ENCODE data around the gene OR12D2.
A peak's percentile ranks its signal among the peaks of the same experiment; 100 is the strongest.
"Not testable (repeated sequence)": the region's sequence is repeated elsewhere in the genome, so short reads cannot be mapped to it uniquely, and the experiment has no call there.

Gene OR12D2

GRCh38 chr6:29395331-29395730 is at the start of gene OR12D2:
TSS of gene OR12D2 (plus strand) at chr6:29395631. CDS start at chr6:29396700, 1,069 bp downstream.
- DNase-seq (ENCODE audit: low read depth) = no peak

DNA sequence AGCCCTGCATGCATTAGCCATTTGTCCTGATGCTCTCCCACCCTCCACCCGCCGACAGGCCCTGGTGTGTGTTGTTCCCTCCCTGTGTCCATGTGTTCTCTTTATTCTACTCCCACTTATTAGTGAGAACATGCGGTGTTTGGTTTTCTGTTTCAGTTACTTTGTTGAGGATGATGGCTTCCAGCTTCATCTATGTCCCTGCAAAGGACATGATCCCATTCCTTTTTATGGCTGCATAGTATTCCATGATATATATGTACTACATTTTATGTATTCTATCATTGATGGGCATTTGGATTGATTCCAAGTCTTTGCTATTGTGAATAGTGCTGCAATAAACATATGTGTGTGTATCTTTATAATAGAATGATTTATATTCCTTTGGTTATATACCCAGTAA is 46.1 kb upstream of the OR12D2 start:
- DNase-seq (ENCODE audit: low read depth) = not testable (repeated sequence)

DNA sequence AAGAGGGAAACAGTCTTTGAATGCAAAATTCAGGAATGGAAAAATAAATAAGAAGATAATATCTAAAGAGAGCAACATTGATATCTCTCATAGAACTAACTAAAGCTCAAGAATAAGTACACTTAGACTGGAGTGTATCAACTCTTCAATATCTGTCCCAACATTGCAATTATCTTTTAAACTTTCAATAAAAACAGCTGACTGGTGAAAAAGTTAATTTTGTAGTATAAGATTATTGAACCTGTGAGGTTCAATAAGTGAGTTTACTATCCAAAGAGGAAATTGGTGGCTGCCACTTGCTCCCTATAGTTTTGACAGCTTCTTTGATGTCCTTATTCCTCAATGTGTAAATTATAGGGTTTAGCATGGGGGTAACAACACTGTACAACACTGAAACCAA is 40.5 kb upstream of the OR12D2 start:
- DNase-seq (ENCODE audit: low read depth) = no peak

DNA sequence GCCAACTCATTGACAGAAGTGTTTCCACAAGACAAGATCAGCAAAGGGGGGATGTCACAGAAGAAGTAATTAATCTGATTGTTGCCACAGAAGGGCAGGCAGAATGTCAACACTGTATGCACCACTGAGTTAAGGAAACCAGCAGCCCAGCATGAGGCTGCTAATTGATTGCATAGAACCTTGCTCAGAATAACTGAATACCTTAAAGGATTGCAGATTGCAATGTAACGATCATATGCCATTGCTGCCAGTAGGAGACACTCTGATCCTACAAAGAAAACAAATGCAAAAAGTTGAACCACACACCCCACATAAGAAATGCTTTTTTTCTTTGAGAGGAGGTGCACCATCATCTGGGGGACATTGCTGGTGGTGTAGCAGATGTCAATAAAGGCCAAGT is 39.8 kb upstream of the OR12D2 start:
- no peak for DNase-seq (ENCODE audit: low read depth)

GRCh38 chr6:29368765-29369164 is 26.7 kb upstream of the OR12D2 start, which contains the start of gene OR5V1:
TSS of gene OR5V1 (minus strand) at chr6:29368865. CDS start at chr6:29356195, 12,670 bp downstream.
- no peak for DNase-seq (ENCODE audit: low read depth)

DNA sequence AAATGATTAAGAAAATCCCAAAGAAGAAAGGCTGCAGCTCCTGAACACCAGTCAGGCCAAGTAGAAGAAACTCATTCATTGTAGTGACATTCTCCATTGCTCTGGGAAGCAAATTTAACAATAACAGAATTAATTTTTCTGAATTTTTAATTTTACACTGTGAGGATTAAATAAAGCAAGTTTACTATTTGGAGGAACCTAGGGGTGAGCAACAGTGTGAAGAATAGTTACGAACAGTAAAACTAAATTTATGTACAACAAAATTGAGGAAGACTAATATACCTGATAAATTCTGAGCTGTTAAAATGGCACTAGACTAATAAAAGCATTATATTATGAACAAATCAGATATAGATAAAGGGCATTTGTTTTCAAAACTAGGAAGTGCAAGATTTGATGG is 20.2 kb upstream of the OR12D2 start, which contains the start of gene OR12D3:
Gene OR12D3, minus strand, starts transcription at position 101 of the 400 bp plus-strand sequence. Its CDS starts 4 bp downstream, at position 97.
- DNase-seq (ENCODE audit: low read depth) = no peak

DNA sequence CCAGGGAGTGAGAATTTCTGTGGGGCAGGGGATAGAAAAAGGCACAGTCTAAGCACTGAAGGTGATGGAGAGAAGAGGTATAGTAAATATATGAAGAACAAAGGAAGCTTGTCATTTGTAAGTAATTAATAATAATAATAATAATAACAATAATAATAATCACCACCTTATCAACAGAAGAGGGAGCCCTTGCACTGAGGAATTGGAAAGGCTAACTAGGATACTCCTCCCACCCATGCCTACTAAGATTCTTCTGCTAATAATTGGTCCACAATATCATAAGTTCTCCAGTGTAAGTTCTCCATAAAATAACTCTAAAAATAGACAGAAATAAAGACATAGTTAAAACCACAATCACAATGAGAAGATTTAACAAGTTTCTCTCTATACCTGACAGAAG is 19.4 kb upstream of the OR12D2 start:
- DNase-seq (ENCODE audit: low read depth) = peak; percentile 59

GRCh38 chr6:29388533-29388932 is 6.9 kb upstream of the OR12D2 start:
- no peak for DNase-seq (ENCODE audit: low read depth)

DNA sequence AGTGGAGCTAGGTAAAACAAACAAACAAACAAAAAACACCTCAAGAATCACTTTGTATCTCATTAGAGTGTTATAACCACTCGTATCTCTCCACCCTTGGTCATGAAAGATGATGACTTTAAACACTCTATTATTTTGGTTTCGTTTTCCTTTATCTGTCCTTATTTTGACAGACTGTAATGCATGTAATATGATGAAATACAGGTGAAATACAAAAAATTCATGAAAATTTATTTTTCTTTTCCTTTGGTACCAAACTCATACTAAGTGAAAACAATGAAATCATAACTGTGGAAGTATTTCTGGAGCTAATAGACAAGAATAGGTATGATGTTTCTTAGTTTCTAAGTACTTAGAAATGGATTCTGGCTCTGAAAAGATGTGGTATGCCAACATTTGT is 4.1 kb downstream of the OR12D2 start:
- DNase-seq (ENCODE audit: low read depth) = no peak

GRCh38 chr6:29403801-29404200 is 8.4 kb downstream of the OR12D2 start:
- DNase-seq (ENCODE audit: low read depth) = no peak

- DNase-seq (ENCODE audit: low read depth) = peak; percentile 25
Measured at GRCh38 chr6:29414588-29414987, 19.2 kb downstream of the OR12D2 start, which contains the start of gene OR12D1. TSS of gene OR12D1 (plus strand) at chr6:29414928.

DNA sequence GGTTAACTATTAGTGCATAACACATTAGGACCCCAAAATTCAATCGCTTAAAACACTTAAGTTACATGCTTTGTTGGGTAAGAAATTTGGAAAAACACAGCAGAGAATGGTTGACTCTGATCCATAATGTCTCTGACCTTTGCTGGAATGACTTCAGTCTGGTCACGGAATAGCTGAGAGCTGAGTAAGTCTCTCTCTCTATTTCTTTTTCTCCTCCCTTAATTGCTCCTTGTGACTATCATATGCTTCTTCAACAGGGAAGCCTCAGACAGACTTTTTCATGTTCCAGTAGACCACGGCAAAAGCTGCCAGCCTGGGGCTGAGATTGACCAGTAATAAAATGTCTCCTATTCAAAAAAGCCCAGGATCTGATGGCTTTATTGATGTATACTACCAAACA is 24.1 kb downstream of the OR12D2 start:
- DNase-seq (ENCODE audit: low read depth) = peak; percentile 47

DNA sequence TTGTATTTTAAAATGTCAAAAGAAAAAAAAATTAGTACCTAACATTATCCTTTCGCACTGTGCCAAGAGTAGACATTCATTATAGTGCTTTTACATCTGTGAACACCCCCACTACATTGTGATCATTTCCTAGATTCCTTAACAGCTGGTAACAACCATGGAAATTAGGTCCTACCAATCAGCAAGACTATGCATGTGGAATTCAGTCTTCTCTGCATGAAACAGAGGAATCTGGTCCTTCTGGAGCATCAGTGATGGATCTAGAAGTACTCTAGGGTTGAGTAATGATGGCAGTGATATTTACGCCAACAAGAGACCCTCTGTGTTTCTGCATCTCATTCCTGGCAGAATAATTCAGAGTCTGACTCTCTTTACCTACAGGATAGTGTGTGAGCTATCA is 28.7 kb downstream of the OR12D2 start:
- DNase-seq (ENCODE audit: low read depth) = no peak

DNA sequence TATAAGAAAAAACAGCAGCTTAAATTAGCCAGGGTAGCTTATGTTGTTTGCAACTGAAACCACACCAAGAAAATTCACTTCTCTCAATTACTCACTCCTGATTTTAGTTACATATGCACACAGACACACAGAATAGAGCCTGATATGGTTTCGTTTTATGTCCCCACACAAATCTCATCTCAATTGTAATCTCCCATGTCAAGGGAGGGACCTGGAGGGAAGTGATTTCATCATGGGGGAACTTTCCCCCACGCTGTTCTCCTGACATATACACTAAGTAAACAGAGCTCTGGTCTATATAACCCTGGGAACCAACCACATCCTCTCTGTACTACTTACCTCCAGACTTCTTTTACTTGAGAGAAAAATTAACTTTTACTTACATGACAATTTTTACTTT is 29.1 kb downstream of the OR12D2 start:
- peak; percentile 9 for DNase-seq (ENCODE audit: low read depth)

- DNase-seq (ENCODE audit: low read depth) = no peak
Measured at GRCh38 chr6:29425075-29425474, 29.6 kb downstream of the OR12D2 start.

GRCh38 chr6:29426654-29427053 is 31.2 kb downstream of the OR12D2 start:
- DNase-seq (ENCODE audit: low read depth) = peak; percentile 50

DNA sequence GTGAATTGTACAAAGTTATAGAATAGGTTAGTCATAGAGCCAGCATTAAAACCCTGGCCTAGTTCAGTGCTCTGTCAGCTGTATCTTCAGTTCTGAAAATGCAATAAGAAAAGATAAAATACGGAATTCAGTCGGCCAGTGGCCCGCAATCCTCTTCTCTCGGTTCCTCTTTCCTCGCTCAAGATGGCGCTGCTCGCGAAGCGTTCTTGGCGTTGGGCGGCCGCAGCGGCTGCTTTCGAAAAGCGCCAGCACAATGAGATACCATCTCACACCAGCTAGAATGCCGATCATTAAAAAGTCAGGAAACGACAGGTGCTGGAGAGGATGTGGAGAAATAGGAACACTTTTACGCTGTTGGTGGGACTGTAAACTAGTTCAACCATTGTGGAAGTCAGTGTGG is 41.3 kb downstream of the OR12D2 start:
- not testable (repeated sequence) for DNase-seq (ENCODE audit: low read depth)

- no peak for DNase-seq (ENCODE audit: low read depth)
Measured at GRCh38 chr6:29439006-29439405, 43.6 kb downstream of the OR12D2 start, which contains the start of gene OR10C1. TSS of gene OR10C1 (plus strand) at chr6:29439306. CDS start at chr6:29440016, 710 bp downstream.

DNA sequence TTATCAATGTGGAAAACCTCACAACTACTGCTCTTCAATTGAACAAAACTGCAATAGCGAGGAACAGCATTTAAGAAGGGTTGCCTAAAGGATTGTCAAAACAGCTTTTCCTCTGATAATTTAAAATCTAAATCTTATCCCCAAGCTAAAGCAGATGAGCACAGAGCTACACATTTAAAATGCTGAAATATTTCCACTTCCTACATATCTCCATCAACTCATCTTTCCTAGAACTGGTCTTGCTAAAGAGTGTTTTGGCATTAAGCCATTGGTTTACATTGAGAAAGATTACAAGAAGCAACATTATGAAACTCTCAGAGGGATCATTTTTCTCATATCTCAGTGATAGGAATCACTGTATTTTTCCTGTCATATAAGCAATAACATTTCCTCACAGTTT is 47.3 kb downstream of the OR12D2 start:
- no peak for DNase-seq (ENCODE audit: low read depth)

DNA sequence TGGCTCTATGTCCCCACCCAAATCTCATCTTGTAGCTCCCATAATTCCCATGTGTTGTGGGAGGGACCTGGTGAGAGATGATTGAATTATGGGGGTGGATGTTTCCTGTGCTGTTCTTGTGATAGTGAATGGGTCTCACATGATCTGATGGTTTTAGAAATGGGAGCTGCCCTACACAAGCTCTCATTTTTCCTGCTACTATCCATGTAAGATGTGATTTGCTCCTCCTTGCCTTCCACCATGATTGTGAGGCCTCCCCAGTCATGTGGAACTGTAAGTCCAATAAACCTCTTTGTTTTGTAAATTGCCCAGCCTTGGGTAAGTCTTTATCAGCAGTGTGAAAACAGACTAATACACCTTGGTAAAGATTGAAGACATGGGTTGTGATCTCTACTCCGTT is 48.6 kb downstream of the OR12D2 start:
- not testable (repeated sequence) for DNase-seq (ENCODE audit: low read depth)
